ENCODE data around the gene DNM2.
A peak's percentile ranks its signal among the peaks of the same experiment; 100 is the strongest.
"Not testable (repeated sequence)": the region's sequence is repeated elsewhere in the genome, so short reads cannot be mapped to it uniquely, and the experiment has no call there.

Gene DNM2

DNA sequence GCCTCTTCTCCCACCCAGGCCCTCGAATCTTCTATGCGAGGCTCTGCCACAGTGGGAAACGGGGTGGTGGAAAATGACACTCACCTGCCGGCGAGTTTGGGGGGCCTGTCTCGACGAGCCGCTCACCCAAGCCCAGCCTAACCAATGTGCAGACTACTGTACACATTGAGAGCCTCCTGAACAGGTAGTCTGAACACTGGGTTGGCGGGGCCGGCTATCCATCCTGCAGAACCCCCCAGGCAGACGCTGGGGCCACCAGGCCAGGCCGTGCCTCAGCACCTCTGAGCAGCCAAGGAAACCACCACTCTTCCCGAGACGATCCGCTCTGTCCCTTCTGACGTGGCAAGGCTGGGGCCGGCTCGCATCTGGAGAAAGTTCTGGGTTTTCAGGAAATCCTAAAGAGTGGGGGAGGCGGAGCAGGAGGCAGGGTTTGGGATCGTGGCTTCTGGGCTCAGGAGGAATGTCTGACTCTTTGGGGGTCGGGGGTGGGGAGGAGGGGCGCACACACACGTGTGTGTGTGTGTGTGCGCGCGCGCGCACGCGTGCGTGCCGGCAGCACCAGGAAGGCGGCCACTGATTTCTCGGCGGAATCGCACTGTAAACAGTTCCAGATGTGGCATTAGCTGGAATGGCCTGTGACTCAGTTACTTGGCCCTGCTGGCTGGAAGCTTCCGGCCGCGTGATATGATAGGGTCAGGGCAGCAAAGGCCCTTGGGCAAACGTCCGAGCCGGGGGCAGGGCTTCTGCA is 99.6 kb downstream of the DNM2 start:
- no peak for DNase-seq

DNA sequence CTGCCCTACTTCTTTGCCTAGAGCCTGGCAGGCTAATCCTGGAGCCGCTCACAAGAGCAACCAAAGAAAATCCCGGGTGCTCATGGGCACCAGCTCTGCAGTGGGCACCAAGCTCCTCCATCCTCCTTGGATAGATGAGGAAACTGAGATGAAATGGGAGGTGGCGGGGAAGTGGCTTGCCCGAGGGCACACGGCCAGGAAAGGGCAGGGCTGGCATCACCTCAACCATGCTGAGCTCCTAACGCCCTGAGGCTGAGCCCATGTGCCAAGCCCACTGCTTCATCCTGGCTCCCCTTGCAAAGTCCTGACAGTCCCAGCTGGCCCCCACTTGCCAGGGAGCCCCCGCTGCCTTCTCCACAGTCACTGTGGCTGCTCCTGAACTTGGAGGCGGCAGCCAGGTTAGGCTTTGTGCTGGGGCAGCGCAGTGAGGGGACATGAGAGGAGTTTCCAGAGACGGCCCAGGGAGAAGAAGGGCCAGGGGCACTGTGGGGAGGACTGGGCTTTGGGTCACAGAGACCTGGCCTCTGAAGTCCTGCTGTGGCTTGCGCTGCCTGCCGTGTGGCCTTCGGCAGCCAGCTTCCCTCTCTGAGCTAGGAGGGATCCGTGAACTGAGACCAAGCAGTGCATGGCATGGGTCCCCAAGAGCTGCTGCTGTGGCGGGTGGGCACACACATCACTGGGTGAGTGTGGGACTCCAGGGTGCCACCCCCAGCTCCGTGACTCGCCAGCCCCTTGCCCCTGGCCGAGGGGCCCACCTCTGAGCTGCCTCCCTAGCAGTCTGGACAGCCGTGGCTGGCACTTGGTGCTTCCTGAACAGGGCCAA is 100.6 kb downstream of the DNM2 start:
- DNase-seq: no peak

DNA sequence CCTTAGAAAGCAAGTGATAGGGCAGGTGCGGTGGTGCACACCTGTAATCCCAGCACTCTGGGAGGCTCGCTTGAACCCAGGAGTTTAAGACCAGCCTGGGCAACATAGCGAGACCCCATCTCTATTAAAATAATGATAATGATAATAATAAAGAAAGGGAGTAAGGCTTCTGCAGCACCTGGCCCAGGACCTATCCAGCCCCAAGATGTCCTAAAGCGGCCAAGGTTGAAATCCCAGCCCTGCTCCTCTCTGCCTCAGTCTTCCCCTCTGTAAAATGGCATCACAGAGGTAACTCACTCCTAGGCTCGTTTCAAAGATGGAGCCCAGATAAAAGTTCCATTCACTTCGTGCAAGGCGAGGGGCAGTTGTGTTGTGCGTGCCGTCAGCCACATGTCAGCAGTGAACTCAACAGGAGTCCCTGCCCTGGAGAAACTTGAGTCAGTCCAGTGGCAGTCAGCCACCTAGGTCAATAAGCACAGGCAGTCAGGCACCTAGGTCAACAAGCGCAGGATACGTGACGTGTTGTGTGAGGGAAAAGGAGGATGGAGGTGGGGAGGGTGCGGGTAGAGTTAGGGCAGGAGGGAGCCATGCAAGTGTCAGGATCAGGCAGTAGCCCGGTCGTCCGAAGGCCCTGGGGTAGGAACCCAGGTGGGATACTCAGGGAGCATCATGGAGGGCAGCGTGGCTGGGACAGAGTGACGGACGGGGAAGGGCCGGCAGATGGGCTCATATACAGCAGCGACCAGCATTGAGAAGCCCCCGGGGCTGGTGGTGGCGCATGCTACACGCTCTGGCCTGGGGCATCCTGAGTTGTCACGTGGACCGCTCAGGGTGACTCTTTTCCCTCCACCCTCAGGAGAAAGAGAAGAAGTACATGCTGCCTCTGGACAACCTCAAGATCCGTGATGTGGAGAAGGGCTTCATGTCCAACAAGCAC is 101.5 kb downstream of the DNM2 start:
- DNase-seq: no peak

GRCh38 chr19:10820173-10820572 is 102.3 kb downstream of the DNM2 start:
- DNase-seq: no peak

DNA sequence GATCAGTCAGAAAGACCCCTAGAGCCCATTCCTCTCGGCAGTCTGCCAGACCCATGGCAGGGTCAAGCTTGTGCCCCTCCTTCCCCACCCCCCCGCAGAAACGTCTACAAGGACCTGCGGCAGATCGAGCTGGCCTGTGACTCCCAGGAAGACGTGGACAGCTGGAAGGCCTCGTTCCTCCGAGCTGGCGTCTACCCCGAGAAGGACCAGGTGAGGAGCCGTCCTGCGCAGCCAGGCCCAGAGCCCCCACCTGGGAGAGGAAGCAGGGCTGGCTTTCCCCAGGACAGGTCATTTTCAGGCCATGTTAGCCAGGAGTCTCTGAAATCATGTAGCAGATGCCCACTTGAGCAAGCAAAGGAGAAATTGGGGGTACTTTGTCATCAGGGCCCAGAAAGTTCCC is 105.8 kb downstream of the DNM2 start:
- DNase-seq: no peak

DNA sequence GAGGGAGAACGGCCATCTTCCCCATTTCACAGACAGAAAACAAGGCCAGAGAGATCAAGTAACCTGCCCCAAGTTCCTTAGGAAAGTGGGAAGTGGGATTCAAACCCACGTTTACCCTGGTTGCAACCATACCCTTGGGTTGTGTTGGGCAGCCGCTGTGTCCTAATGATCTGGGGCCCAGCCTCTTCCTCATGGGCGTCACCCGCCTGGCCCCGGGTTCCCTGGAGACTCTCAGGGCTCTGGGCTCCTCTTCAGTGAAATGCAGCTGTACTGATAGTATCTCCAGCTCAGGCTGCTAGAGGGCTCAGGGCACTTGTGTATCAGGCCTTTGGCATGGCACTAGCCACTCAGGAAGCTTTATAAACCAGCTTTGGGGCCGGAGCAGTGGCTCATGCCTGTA is 108.4 kb downstream of the DNM2 start:
- no peak for DNase-seq

DNA sequence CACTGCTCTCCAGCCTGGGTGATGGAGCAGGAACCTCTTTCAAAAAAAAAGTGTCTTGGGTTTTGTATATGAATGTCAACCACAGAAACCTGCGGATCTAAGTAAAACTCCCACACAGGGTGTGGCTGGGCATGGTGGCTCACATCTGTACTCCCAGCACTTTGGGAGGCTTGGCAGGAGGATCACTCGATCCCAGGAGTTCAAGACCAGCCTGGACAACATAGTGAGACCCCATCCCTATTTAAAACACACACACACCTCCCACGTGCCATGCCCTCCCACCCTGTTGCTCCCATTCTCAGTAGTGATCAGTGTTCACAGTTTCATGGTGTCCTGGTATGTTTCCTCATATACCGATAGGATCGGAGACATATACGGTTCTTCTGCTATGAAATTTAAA is 109.0 kb downstream of the DNM2 start:
- no peak for DNase-seq

GRCh38 chr19:10828981-10829821 is 111.3 kb downstream of the DNM2 start:
- DNase-seq: peak; percentile 23

GRCh38 chr19:10829967-10830366 is 112.1 kb downstream of the DNM2 start:
- DNase-seq: no peak

GRCh38 chr19:10830370-10830769 is 112.5 kb downstream of the DNM2 start:
- DNase-seq: no peak

DNA sequence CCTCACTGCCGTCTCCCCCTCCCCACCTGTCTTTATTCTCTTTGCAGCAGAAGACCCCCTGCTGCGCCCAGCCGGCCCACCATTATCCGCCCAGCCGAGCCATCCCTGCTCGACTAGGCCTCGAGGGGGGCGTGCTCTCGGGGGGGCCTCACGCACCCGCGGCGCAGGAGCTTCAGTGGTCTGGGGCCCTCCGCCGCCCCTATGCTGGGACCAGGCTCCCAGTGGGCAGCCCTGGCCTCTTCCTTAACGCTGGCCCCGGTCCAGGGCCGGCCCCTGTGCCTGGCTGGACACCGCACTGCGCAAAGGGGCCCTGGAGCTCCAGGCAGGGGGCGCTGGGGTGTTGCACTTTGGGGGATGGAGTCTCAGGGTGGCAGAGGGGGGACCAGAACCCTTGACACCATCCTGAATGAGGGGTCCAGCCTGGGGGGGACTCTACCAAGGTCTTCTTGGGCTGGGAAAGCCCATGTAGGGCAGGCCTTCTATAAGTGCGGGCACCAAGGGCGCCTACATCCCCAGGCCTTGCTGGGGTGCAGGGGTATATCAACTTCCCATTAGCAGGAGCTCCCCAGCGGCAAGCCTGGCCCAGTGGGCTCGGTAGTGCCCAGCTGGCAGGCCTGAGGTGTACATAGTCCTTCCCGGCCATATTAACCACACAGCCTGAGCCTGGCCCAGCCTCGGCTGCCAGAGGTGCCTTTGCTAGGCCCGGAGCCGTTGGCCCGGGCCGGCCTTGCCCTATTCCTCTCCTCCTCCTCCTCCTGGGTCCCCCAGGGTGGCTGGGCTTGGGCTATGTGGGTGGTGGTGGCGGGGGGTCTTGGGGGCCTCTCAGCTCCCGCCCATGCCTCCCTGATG is 113.3 kb downstream of the DNM2 start:
- no peak for DNase-seq

DNA sequence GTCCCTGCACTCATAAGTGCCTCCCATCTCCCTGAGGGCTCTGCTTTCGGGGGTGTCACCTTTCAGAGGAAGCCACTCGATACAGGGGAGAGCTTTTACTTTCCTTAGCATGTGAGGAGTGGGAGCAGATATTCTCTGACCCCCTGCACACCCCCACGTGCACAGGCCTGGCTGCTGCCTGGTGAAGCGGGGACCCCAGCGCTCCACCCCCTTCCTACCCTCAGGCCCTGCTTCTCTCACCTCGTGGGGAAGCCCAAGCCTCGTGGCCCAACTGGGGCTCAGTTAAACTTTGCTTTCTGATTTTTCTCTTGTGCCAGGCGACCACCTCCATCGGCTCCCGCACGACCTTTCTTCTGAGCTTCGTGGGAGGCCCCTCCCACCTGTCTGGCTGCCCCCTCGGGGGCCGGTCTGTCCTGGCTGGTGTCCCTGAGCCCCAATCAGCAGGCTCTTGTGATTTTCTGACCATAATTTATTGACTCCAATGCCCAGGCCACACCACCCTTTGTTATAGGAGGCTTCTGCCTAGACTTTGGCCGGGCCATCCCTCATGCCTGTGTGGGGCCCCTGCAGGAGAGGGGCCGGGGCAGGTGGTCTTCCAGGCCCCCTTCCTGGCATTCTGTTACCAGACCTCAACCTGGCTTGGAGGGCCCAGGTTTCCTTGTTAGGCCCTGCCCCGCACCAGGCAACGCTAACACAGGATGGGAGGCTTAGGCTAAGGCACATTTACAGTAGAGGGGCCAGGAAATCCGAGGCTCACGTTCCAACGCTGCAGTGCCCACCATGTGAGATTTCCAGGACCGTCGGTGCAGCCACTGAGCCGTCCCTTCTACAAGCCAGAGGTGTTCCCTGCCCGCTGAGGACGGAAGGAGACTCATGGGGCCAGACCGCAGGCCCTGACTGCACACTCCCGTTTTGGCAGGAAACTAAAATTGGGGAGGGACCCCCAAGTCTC is 114.4 kb downstream of the DNM2 start:
- DNase-seq: no peak

GRCh38 chr19:10832939-10833296 is 115.0 kb downstream of the DNM2 start:
- no peak for DNase-seq

DNA sequence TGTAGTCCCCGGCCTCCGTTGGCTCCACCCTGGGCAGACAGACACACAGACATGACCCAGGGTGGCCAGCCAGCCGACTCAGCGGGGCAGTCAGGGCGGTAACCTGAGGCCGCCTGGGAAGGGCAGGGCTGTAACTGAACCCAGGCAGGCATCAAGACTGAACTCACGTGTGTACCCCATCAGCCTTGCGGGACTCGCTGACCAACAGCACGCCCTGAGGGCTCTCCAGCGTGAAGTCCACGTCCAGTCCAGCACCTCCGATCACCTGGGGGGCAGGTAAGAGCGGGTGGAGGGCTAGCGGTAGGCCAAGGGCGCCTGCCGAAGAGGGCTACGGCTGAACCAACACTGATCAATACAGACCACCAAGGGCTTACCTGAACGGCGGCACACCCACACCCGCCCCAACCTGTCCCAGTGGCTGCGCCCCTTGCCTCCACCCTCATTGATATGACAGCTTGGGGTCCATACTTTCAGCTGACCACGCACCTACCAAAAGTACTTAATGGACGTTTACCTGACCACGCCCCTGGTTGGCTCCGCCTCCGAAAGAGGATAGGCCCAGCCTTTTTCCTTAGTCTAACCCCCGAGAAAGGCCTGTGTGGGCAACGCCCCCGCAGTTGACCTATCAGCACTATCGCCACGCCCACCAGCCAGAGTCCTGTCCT is 117.3 kb downstream of the DNM2 start:
- peak; percentile 13 for DNase-seq

DNA sequence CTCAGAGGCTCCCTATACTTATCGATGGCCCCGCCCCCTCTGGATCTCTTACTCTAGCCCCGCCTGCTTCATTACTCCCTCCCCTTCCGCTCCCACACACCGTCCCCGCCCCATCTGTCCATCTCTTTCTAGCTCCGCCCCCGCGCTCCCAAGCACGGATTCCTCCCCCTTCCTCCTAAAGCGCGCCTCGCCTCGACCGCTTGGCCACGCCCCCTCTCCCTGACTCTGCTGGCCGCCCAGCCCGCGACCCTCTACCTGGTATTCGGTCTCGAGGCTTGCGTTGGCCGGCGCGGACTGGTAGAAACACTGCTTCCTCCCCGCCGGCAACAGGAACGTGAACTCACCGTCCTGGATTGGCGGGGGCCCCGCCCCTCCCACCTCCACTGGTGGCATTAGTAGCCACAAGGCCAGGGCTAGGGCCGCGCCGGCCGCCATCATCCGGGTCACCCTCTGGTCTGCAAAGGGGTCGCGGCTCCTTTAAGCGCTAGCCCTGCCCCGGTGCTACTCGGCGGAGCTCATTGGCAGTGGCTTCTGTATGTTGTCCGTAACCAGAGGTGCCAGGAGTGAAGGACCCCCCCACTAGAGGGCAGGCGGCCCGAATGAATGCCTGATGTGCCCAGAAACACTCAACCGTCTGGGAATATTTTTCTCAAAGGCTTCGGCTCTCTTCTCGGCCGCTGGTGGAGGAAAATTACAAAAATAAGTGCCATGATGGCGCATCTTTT is 118.0 kb downstream of the DNM2 start, which contains the start of gene TMED1:
TSS of gene TMED1 (minus strand) at position 459 of the 725 bp plus-strand sequence. CDS start at position 438, 21 bp downstream.
- peak; percentile 93 for DNase-seq

DNA sequence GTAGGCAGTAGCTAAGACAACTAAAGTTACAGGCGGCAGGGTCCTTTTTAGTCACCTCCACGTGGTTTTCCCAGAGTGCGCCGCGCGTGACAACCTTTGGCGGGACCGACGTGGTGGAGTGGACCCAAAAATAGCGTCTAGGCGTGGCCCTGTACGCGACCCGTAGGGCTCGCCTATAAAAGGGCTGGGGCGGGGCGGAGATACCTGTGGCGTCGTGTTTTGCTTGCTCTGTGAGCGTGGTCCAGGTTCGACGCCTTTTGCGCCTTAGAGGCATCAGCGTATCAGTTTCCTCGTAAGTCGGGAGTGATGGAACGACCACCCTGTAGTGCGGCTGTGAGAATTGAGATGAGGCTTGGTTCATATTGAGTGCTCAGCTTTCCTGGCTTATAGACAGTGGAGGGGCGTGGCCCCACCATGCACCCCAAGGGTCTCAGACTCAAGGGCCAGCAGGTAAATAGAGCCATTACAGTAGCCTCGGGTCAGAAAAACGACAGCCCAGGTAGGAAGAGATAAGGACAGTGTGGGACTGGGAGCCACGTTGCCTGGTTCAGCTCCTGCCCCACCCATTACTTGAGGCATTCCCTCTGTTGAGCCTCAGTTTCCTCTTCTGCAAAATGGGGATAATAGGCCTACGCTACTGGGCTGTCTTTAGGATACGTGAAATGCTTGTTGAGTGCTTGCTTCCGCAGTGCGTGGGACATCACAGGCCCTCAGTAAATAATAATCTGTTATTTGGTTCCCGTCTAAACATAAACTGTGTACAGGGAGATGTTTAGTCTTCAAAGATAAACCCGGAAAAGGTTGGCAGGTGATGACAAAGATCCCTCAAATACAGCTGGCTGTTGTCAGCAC is 118.8 kb downstream of the DNM2 start:
- DNase-seq: peak; percentile 82

DNA sequence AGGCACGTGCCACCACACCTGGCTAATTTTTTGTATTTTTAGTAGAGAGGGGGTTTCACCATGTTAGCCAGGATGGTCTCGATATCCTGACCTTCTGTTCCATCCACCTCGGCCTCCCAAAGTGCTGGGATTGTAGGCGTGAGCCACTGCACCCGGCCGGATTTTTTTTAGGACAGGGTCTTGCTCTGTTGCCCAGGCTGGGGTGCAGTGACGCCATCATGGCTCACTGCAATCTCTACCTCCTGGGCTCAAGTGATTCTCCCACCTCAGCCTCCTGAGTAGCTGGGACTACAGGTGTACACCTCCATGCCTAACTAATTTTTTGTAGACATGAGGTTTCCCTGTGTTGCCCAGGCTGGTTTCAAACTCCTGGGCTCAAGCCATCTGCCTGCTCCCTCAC is 119.8 kb downstream of the DNM2 start:
- not testable (repeated sequence) for DNase-seq

GRCh38 chr19:10838377-10838776 is 120.5 kb downstream of the DNM2 start:
- DNase-seq: no peak

All from CD4-positive, alpha-beta T cell treated with Interleukin-6 for 4 hours (primary cell).